IMR-90 (cell line): ENCODE results near the gene PPARD. TPM values are rescaled to one million over a fixed set of nuclear protein-coding genes. Genes with fewer than 3 reads are reported as not detected.

Experiments used
- ATAC-seq: fragments of 200-7000 bp; cut with Tn5 transposase; 2 replicates; pipeline ENCODE4 v1.9.1; 2020; ENCODE audit warnings: low read depth, mild to moderate bottlenecking, moderate library complexity
- BruUV-seq: library from RNA; stranded (reverse); fragments of 400-500 nt; replicated peaks from 2 replicates; lab custom pipeline; 2021; lab: Mats Ljungman, UMichigan
- CTCF ChIA-PET: fragments of 300-600 bp; formaldehyde crosslinking; extraction: SDS; loops from one replicate; lab custom pipeline; 2021; ENCODE audit warnings: antibody characterized with exemption; lab: Yijun Ruan, JAX
- POLR2A ChIA-PET: fragments of 300-600 bp; sonication (Branson Sonifier 250); formaldehyde crosslinking; loops from one replicate; lab custom pipeline; 2022; ENCODE audit warnings: antibody characterized with exemption; ENCODE audit not compliant: unreplicated experiment; lab: Charles Lee
- DNase-seq: peaks from one replicate; pipeline ENCODE4 v3.0.0; 2013
- H2AFZ ChIP-seq: replicated peaks from 2 replicates; pipeline ENCODE3; 2013; ENCODE audit warnings: low read length, mild to moderate bottlenecking; ENCODE audit not compliant: poor library complexity
- H2AK5ac ChIP-seq: 2 replicates; pipeline ENCODE4 v1.6.1; 2013; ENCODE audit warnings: low read depth, low read length, inconsistent platforms
- H2AK9ac ChIP-seq: replicated peaks from 2 replicates; pipeline ENCODE3; 2013; ENCODE audit warnings: mild to moderate bottlenecking, low read depth, low read length, moderate library complexity; ENCODE audit not compliant: poor library complexity
- H2BK120ac ChIP-seq: 2 replicates; pipeline ENCODE4 v1.6.1; 2013; ENCODE audit warnings: low read depth, low read length, inconsistent platforms
- H2BK15ac ChIP-seq: 3 replicates; pipeline ENCODE4 v1.6.1; 2013; ENCODE audit warnings: low read depth, low read length, inconsistent platforms
- H2BK20ac ChIP-seq: 2 replicates; pipeline ENCODE4 v1.6.1; 2013; ENCODE audit warnings: low read depth, mild to moderate bottlenecking, inconsistent platforms, low read length, moderate library complexity
- H2BK5ac ChIP-seq: 2 replicates; pipeline ENCODE4 v1.6.1; 2013; ENCODE audit warnings: mild to moderate bottlenecking, low read depth, low read length, inconsistent platforms; ENCODE audit not compliant: poor library complexity, severe bottlenecking
- H3K14ac ChIP-seq: replicated peaks from 2 replicates; pipeline ENCODE4 v1.6.1; 2013; ENCODE audit warnings: low read depth, low read length, inconsistent platforms
- H3K18ac ChIP-seq: 2 replicates; pipeline ENCODE4 v1.6.1; 2013; ENCODE audit warnings: low read depth, low read length, control low read depth
- H3K23ac ChIP-seq: 2 replicates; pipeline ENCODE4 v1.6.1; 2013; ENCODE audit warnings: low read depth, low read length, inconsistent platforms
- H3K27ac ChIP-seq: 2 replicates; pipeline ENCODE4 v1.5.1; 2013; ENCODE audit warnings: mild to moderate bottlenecking, control low read depth, low read length; ENCODE audit not compliant: insufficient read depth
- H3K27me3 ChIP-seq: 2 replicates; pipeline ENCODE4 v1.6.1; 2013; ENCODE audit warnings: low read length; ENCODE audit not compliant: control insufficient read depth, insufficient read depth
- H3K36me3 ChIP-seq: 2 replicates; pipeline ENCODE4 v1.6.1; 2013; ENCODE audit warnings: low read length, mixed read lengths; ENCODE audit not compliant: control insufficient read depth, insufficient read depth
- H3K4ac ChIP-seq: 2 replicates; pipeline ENCODE4 v1.6.1; 2013; ENCODE audit warnings: low read depth, low read length, inconsistent platforms
- H3K4me1 ChIP-seq: 2 replicates; pipeline ENCODE4 v1.6.1; 2013; ENCODE audit warnings: low read length, mixed read lengths; ENCODE audit not compliant: control insufficient read depth, insufficient read depth
- H3K4me2 ChIP-seq: 2 replicates; pipeline ENCODE4 v1.6.1; 2013; ENCODE audit warnings: low read depth, mild to moderate bottlenecking, control low read depth, low read length, moderate library complexity
- H3K4me3 ChIP-seq: 2 replicates; pipeline ENCODE4 v1.5.1; 2013; ENCODE audit warnings: low read depth, mild to moderate bottlenecking, control low read depth, low read length, moderate library complexity; ENCODE audit not compliant: insufficient read depth
- H3K56ac ChIP-seq: 2 replicates; pipeline ENCODE4 v1.6.1; 2013; ENCODE audit warnings: low read length, inconsistent platforms; ENCODE audit not compliant: insufficient read depth; ENCODE audit errors: extremely low read depth
- H3K79me1 ChIP-seq, 2 experiments: 2 replicates each; pipeline ENCODE4 v1.6.1; 2013; ENCODE audit warnings: low read length in 2 of 2, inconsistent platforms in 1 of 2, low read depth in 1 of 2
- H3K9ac ChIP-seq: 2 replicates; pipeline ENCODE4 v1.6.1; 2013; ENCODE audit warnings: low read depth, low read length, control low read depth
- H3K9me1 ChIP-seq: 2 replicates; pipeline ENCODE4 v1.6.1; 2013; ENCODE audit warnings: low read length, inconsistent platforms; ENCODE audit not compliant: insufficient read depth
- H3K9me3 ChIP-seq: 2 replicates; pipeline ENCODE4 v1.6.1; 2013; ENCODE audit warnings: low read length; ENCODE audit not compliant: control insufficient read depth, insufficient read depth
- H4K20me1 ChIP-seq: 2 replicates; pipeline ENCODE4 v1.6.1; 2013; ENCODE audit warnings: low read length, inconsistent platforms; ENCODE audit not compliant: insufficient read depth
- H4K5ac ChIP-seq: 2 replicates; pipeline ENCODE4 v1.6.1; 2013; ENCODE audit warnings: mild to moderate bottlenecking, low read depth, low read length, control low read depth
- H4K8ac ChIP-seq, 2 experiments: 2 replicates each; pipeline ENCODE4 v1.6.1; 2013; ENCODE audit warnings: low read depth in 2 of 2, low read length in 2 of 2, control low read depth in 1 of 2, inconsistent platforms in 1 of 2
- H4K91ac ChIP-seq: 2 replicates; pipeline ENCODE4 v1.6.1; 2013; ENCODE audit warnings: low read depth, low read length, inconsistent platforms; ENCODE audit not compliant: insufficient read depth
- CHD1 ChIP-seq: IDR thresholded peaks from 2 replicates; pipeline ENCODE4 v1.6.1; 2012; ENCODE audit warnings: low read depth, low read length, improper control_type of control experiment
- MAZ ChIP-seq: IDR thresholded peaks from 2 replicates; pipeline ENCODE4 v1.6.1; 2012; ENCODE audit warnings: low read depth, mild to moderate bottlenecking, low read length, improper control_type of control experiment, moderate library complexity, borderline replicate concordance
- SMC3 ChIP-seq: fragments of 150-350 bp; IDR thresholded peaks from 2 replicates; pipeline ENCODE4 v1.6.1; 2016; ENCODE audit warnings: low read depth, mild to moderate bottlenecking, antibody characterized with exemption, low read length, moderate library complexity
- WGBS, 2 experiments: methylation state at CpG; one replicate each; pipeline versions ENCODE4 v1.1.5 to v1.1.7; 2013; ENCODE audit warnings: missing lambda C conversion rate in 2 of 2; ENCODE audit not compliant: insufficient read length in 1 of 2; ENCODE audit errors: extremely low coverage in 2 of 2; 5-methylcytosine and 5-hydroxymethylcytosine counted together
- dilution Hi-C: fragments of 300-500 bp; cut with HindIII; formaldehyde crosslinking; loops from one replicate; pipeline ENCODE4 v1.14.3; 2018; ENCODE audit warnings: low sequenced_read_pairs; ENCODE audit not compliant: unreplicated experiment
- in situ Hi-C: fragments of 300-500 bp; cut with MboI; formaldehyde crosslinking; loops from 3 replicates; pipeline ENCODE4 v1.14.3; 2019; ENCODE audit warnings: low sequenced_read_pairs, inconsistent platforms, mixed read lengths
- intact Hi-C: fragments of 100-400 bp; cut with micrococcal nuclease; formaldehyde crosslinking; loops from 2 replicates; pipeline ENCODE4 v1.10.0; 2022
- polyA plus RNA-seq, 3 experiments: library from polyadenylated mRNA; depleted of rRNA; stranded (reverse); fragments of >200 nt; gene quantifications; 2 replicates each; pipeline ENCODE4 v1.2.3, GENCODE V29; 2012; ENCODE audit warnings: low replicate concordance in 1 of 3
- total RNA-seq: library from RNA; depleted of rRNA; stranded (reverse); fragments of >200 nt; gene quantifications from 2 replicates; pipeline ENCODE4 v1.2.3, GENCODE V29; 2012

PPARD gene
- total and polyA plus RNA-seq, 2 of the 4 experiments (the other 2 are of a cell fraction) = 10.4 to 69.0 TPM

- Histone ChIP-seq H2AFZ (no peak overlapping the region), H3K27ac (no peak overlapping the region), H3K14ac (no peak overlapping the region), H3K36me3 (no peaks in the 10 kb centered on the region), H4K8ac (no peak overlapping the region), H3K9me1 (peaks cover 4% of the 10 kb centered on the region), H3K23ac (no peak overlapping the region), H2AK9ac (no peak overlapping the region), H3K27me3 (peaks cover 9% of the 10 kb centered on the region), H2BK15ac (no peak overlapping the region), H4K91ac (no peak overlapping the region), H3K4me3 (no peak overlapping the region), H3K4me2 (no peak overlapping the region), H3K4me1 (peaks cover 2% of the 10 kb centered on the region; the same call in 1 of the 2 replicates), H2BK5ac (no peak overlapping the region), H2BK20ac (no peak overlapping the region), H2BK120ac (no peak overlapping the region), H3K18ac (no peak overlapping the region), H3K4ac (no peak overlapping the region), H3K79me1 (no peaks in the 10 kb centered on the region), H3K56ac (no peak overlapping the region), H4K20me1 (no peaks in the 10 kb centered on the region), H2AK5ac (no peak overlapping the region), H3K9me3 (no peaks in the 10 kb centered on the region), H4K5ac (no peak overlapping the region), H3K9ac (no peak overlapping the region)
- intact Hi-C loops = no loop called here
- dilution Hi-C loops = no loop called here
- ChIA-PET POLR2A (no interaction called here), CTCF (interaction anchor here (0.6 to 1.7 kb wide), 2 partner anchors 130 to 1526 kb away, joined by 3 to 4 read pairs; no protein-coding TSS in a partner anchor)
- TF ChIP-seq CHD1 = no peak
- no peak for TF ChIP-seq SMC3
- no peak for TF ChIP-seq MAZ
- no peak for DNase-seq
- WGBS, 2 experiments = 85% methylated on average over 3 of the region's 20 CpGs; no CpG with 5 or more reads in 1 of the 2 experiments
- BruUV-seq = no TSS peak
- no peak for ATAC-seq
- in situ Hi-C loops = loop anchor here (25.0 kb wide), 1 partner anchor 418 kb away; the partner anchor contains the start of gene ARMC12
Observed at GRCh38 chr6:35319346-35320030, 22.9 kb upstream of the PPARD start.
